Lung (tissue), 12 donors: ENCODE data around the gene FADS3. TPM values are rescaled to one million over a fixed set of nuclear protein-coding genes. Genes with fewer than 3 reads are reported as not detected.

ENCODE experiments used
- ATAC-seq: fragments of 200-7000 bp; cut with Tn5 transposase; one replicate; pipeline ENCODE4 v1.9.1; 2020; ENCODE audit warnings: moderate number of reproducible peaks; ENCODE audit not compliant: insufficient read depth, low FRiP score
- DNase-seq, 3 donors: peaks; one replicate each; pipeline ENCODE4 v3.0.0-alpha.2; 2013 to 2017
- H3K27ac ChIP-seq, 2 donors: one replicate each; pipeline ENCODE4 v1.5.1; 2013; ENCODE audit warnings: mild to moderate bottlenecking in 2 of 2, moderate library complexity in 2 of 2, control low read depth in 1 of 2, inconsistent platforms in 1 of 2, low read depth in 1 of 2, low read length in 1 of 2
- H3K27me3 ChIP-seq, 3 donors: one replicate each; pipeline ENCODE4 v1.5.1; 2013; ENCODE audit warnings: low read length in 2 of 3; ENCODE audit not compliant: control insufficient read depth in 3 of 3, insufficient read depth in 3 of 3
- H3K36me3 ChIP-seq, 4 donors: one replicate each; pipeline ENCODE4 v1.5.1; 2013; ENCODE audit warnings: low read length in 4 of 4, mild to moderate bottlenecking in 1 of 4, moderate library complexity in 1 of 4; ENCODE audit not compliant: control insufficient read depth in 4 of 4, insufficient read depth in 4 of 4
- H3K4me1 ChIP-seq, 5 donors: one replicate each; pipeline ENCODE4 v1.5.1; 2013; ENCODE audit warnings: low read length in 5 of 5, mild to moderate bottlenecking in 2 of 5, moderate library complexity in 1 of 5; ENCODE audit not compliant: control insufficient read depth in 5 of 5, insufficient read depth in 5 of 5
- H3K4me3 ChIP-seq: one replicate; pipeline ENCODE4 v1.5.1; 2013; ENCODE audit warnings: mild to moderate bottlenecking, control low read depth, moderate library complexity
- H3K9ac ChIP-seq, 2 donors: one replicate each; pipeline ENCODE4 v1.5.1; 2013; ENCODE audit warnings: low read length in 2 of 2, control low read depth in 1 of 2; ENCODE audit not compliant: insufficient read depth in 1 of 2
- H3K9me3 ChIP-seq, 4 donors: one replicate each; pipeline ENCODE4 v1.5.1; 2013; ENCODE audit warnings: low read length in 3 of 4, mild to moderate bottlenecking in 1 of 4, moderate library complexity in 1 of 4; ENCODE audit not compliant: control insufficient read depth in 4 of 4, insufficient read depth in 3 of 4
- CTCF ChIP-seq: IDR thresholded peaks from 2 replicates; pipeline ENCODE4 v1.5.1; 2012; ENCODE audit warnings: mild to moderate bottlenecking; ENCODE audit errors: control extremely low read depth, extremely low read depth
- WGBS, 2 donors: extraction: QIAGEN DNeasy Blood & Tissue Kit; methylation state at CpG; one replicate each; pipeline ENCODE4 v1.1.7; 2013; 5-methylcytosine and 5-hydroxymethylcytosine counted together
- polyA plus RNA-seq, 2 donors: library from polyadenylated mRNA; stranded (reverse); fragments of 200-250 nt; gene quantifications; one replicate each; pipeline ENCODE4 v1.2.1, GENCODE V29; 2013
- total RNA-seq, 2 donors: library from RNA; depleted of rRNA in 1 of 2; stranded (reverse); fragments of >200 nt in 1 of 2; gene quantifications; one replicate each; pipeline ENCODE4 v1.2.1, GENCODE V29; 2014 to 2021
- donor health status: control.
- donor health status: control.
- donor health status: Bipolar disorder and iron deficiency.
- donor health status: healthy.
- donor health status: DM: yes; HTN: yes; CAD: no.

FADS3 gene
- total and polyA plus RNA-seq, 4 donors = 12.3 to 64.8 (median 54.5) TPM

GRCh38 chr11:61911128-61911700 is 19.9 kb upstream of the FADS3 start:
- Histone ChIP-seq H3K36me3 (peaks cover 0 to 6% (median under 1%) of the 10 kb centered on the region in 4 donors), H3K27ac (no peak overlapping the region)

GRCh38 chr11:61910187-61911127 is 19.1 kb upstream of the FADS3 start:
- 83 to 95% methylated on average over 13 of the region's 13 CpGs for WGBS, 2 donors
- Histone ChIP-seq H3K9ac (peak overlapping the region in 1 of 2 donors; percentile 46), H3K4me3 (no peak overlapping the region), H3K27me3 (no peaks in the 10 kb centered on the region), H3K9me3 (no peaks in the 10 kb centered on the region), H3K36me3 (peaks cover 0 to 9% (median 3%) of the 10 kb centered on the region in 4 donors), H3K4me1 (peaks cover 0 to 36% (median 17%) of the 10 kb centered on the region in 5 donors), H3K27ac (no peak overlapping the region)
- ATAC-seq = no peak
- peak in 2 of 3 donors; percentile 41 to 53 for DNase-seq
- TF ChIP-seq CTCF = no peak

More at GRCh38 chr11:61911128-61911700, 19.9 kb upstream of the FADS3 start:
- Histone ChIP-seq H3K27me3 (no peaks in the 10 kb centered on the region), H3K4me3 (no peak overlapping the region), H3K4me1 (peaks cover 0 to 36% (median 17%) of the 10 kb centered on the region in 5 donors), H3K9ac (no peak overlapping the region), H3K9me3 (no peaks in the 10 kb centered on the region)
- 77 to 79% methylated on average over 7 of the region's 7 CpGs for WGBS, 2 donors
- ATAC-seq = no peak
- DNase-seq = no peak
- TF ChIP-seq CTCF = no peak

GRCh38 chr11:61908730-61909316 is 17.5 kb upstream of the FADS3 start:
- H3K36me3 ChIP-seq = peaks cover 0 to 9% (median 4%) of the 10 kb centered on the region in 4 donors
- no peak overlapping the region for H3K4me3 ChIP-seq
- peaks cover 0 to 36% (median 17%) of the 10 kb centered on the region in 5 donors for H3K4me1 ChIP-seq
- H3K9ac ChIP-seq = peak overlapping the region in 1 of 2 donors; percentile 57
- no peaks in the 10 kb centered on the region for H3K27me3 ChIP-seq
- WGBS, 2 donors = 58 to 63% methylated on average over 9 to 10 of the region's 10 CpGs
- H3K27ac ChIP-seq = no peak overlapping the region
- ATAC-seq = no peak
- TF ChIP-seq CTCF = no peak
- H3K9me3 ChIP-seq = no peaks in the 10 kb centered on the region
- DNase-seq = peak; percentile 76 to 89 (median 78)
